EH (cell line): ENCODE results near the gene BHLHE23.

Experiments used
- DNase-seq: peaks from one replicate; pipeline ENCODE4 v3.0.0-alpha.2; 2015; ENCODE audit warnings: low read depth

BHLHE23 gene

DNA sequence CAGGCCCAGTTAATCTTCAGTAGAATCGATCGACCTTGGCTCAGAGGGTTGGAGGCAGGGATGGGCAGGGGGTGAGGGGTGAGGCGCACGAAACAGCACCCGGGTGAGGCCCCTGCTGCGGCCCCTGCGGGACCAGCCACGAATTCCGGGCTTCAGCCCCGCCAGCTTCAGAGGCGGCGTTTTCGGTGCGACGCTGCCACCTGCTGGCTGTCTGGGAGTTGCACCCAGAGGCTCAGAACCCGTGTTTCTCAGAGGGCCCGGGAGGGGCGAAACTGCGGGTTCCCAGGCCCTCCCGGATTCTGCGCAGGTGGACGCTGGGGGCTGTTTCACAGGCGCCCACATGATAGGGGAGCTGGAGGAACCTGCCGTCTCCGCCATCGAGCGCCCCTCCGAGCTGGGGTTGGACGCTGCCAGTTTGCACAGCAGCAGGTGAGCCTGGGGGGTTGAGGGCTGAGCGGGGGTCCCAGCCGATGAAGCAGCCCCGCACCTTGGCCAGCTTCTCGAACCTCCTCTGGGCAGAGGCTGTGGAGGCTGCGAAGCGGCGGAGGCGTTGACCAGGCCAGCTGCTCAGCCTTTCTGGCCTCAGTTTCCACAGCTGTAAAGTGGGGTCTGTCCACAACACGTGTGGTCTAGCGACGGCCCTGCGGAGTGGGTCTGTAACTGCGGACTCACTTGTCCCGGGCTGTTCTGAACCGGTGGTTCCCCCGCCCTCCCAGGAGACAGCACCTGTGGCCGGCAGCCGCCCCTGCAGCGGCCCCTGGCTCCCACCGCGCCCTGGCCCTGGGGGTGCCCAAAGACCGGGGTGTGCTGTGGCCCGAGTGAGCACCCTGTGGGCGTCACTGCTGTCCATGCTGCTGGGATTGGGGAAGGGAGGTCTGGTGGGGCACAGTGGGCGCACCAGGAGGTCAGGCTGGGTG, 2.5 kb upstream of the BHLHE23 start:
- DNase-seq, result peak; percentile 63

- DNase-seq, result no peak
These were observed 1.8 kb upstream of the BHLHE23 start for GRCh38 chr20:63008541-63009044.

GRCh38 chr20:63007646-63008488, 1.1 kb upstream of the BHLHE23 start:
- no peak for DNase-seq

DNA sequence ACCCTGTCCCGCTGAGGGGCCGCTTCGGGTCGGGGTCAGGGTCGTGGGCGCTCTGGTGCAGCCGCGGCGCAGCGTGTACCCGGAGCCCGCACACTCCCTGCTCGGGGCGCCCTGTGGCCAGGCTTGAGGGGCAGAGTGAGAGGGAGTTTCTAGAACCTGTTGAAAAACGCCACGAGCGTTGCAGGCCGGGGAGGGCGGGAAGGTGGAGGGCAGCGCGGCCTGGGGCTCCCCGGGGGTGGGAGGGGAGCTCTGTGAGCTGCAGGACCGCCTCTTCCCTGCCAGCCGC, 539 bp upstream of the BHLHE23 start:
- DNase-seq, result no peak

GRCh38 chr20:63005862-63006539, 763 bp downstream of the BHLHE23 start:
- peak; percentile 9 for DNase-seq

DNA sequence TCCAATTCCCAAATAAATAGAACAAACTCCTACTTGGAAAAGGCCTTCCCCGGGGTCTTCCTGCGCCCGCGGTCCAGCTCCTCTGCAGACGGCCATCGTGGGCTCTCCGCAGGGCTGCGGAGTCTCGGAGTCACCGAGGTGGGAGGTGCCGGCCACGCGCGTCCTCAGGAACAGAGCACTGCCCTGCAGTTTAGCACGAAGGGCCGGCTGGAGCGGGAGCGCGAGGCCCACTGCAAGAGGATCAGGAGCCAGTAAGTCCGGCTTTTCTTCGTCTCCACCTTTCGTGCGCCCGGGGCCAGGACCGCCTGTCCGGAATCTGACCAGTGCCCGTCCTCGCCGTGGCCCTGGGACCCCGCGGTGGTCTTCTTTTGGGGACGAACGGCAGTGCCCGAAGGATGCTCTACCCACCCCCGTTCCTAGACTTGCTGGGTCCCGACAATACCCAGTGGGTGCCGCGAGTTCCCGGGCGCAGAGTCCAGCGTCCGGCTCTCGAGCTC, 1.4 kb downstream of the BHLHE23 start:
- DNase-seq, result no peak

- no peak for DNase-seq
These were observed 2.0 kb downstream of the BHLHE23 start for GRCh38 chr20:63004607-63005364.

DNA sequence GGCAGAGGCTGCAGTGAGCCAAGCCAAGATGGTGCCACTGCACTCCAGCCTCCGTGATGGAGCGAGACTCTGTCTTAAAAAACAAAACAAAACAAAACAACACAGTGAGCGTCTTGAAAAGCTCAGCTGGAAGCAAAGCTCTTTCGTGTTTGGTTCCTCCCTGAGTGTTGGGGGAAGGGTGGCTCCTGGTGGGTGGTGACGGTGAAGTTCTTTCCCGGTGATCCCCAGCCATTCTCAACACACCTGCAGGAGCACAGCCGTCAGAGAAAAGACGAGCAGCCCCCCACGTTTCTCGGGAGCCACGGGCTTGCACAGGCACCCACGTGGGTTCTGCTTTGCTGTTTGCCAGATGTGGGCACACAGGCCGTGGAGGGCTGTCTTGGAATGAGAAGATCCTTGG, 3.2 kb downstream of the BHLHE23 start:
- no peak for DNase-seq

- DNase-seq, result no peak
These were observed 4.3 kb downstream of the BHLHE23 start for GRCh38 chr20:63002511-63002910.

GRCh38 chr20:63000958-63001357, 5.8 kb downstream of the BHLHE23 start:
- no peak for DNase-seq

GRCh38 chr20:63000036-63000435, 6.7 kb downstream of the BHLHE23 start:
- no peak for DNase-seq

DNA sequence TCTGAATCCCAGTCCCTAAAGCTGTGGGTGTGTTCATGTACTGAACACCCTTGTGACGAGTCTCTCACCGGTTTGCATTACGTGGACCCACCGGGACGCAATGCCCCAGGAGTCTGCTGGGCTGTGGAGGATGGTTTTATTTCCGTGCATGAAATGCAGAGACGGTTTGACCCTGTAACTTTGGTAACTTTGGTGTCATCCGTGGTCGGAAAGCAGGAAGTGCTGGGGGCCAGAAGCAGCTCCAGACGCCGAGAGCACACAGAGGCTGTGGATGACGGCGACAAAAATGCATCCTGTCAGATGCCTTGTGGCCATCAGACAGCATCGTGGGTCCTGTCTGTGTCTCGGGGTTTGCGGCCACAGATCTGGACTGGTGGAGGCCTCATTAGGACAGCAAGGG, 7.2 kb downstream of the BHLHE23 start:
- DNase-seq, result no peak

DNA sequence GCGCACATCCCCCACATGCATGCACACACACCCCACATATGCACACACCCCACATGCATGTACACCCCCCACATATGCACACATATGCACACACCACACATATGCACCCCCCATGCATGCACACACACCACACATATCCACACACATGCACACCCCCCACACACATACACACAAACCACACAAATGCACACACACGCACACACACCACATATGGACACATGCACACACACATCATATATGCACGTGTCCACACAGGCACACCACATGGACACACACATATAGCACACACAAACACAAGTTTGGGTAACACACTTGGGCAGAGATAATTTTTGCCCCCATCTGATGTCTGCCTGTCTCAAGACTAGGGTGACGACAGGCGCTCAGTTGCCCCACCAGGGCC, 8.3 kb downstream of the BHLHE23 start:
- no peak for DNase-seq

DNA sequence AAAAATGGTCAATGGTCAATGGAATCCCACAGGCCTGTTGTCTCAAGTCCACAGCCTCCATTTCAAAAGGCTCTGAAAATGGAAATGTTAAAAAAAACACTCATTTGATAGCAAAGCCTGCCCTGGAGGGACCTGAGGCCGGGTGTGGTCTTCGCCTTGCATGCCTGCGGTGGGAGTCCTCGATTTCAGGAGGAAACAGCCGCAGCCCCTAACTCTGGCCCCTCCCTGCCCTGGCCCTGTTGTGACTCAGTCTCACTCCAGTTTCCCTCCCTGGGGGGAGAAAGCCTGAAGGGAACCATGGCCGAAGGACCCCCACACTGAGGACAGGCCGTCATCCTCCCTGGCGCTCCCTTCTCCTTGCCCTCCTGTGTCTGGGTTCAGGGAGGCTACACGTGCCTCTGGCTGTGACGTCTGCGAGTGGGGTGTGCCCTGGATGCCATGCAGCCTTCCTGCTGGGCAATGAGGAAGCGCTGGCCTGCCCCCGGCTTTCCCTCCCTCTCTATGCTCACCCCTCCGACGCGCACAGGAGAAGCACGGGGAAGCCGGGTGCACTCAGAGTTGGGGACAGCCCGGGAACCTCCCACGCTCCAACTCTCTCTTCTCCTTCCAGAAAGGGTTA, 9.2 kb downstream of the BHLHE23 start:
- DNase-seq, result no peak

- DNase-seq, result no peak
These were observed 10.2 kb downstream of the BHLHE23 start for GRCh38 chr20:62996596-62996982.

- no peak for DNase-seq
These were observed 10.7 kb downstream of the BHLHE23 start for GRCh38 chr20:62995898-62996595.

- no peak for DNase-seq
These were observed 11.3 kb downstream of the BHLHE23 start for GRCh38 chr20:62995481-62995880.

GRCh38 chr20:62994869-62995281, 11.9 kb downstream of the BHLHE23 start:
- no peak for DNase-seq

GRCh38 chr20:62993856-62994494, 12.8 kb downstream of the BHLHE23 start:
- no peak for DNase-seq

DNA sequence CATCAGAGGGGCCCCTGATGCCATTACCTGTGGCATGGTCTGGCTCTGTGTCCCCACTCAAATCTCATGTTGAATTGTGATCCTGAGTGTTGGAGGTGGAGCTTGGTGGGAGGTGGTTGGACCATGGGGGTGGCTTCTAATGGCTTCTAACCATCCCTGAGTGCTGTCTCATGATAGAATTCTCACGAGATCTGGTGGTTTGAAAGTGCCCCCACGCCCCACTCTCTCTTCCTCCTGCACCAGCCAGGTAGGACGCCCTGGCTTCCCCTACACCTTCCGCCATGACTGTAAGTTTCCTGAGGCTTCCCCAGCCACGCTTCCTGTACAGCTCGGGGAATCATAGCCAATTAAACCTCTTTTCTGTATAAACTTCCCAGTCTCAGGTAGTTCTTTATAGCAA, 14.9 kb downstream of the BHLHE23 start:
- DNase-seq, result no peak
